Measurements from ENCODE around the gene CA10. TPM values are rescaled to one million over a fixed set of nuclear protein-coding genes. Genes with fewer than 3 reads are reported as not detected.

The CA10 gene
- total RNA-seq, 1 donor from 2014 or later = 0.20 TPM

DNA sequence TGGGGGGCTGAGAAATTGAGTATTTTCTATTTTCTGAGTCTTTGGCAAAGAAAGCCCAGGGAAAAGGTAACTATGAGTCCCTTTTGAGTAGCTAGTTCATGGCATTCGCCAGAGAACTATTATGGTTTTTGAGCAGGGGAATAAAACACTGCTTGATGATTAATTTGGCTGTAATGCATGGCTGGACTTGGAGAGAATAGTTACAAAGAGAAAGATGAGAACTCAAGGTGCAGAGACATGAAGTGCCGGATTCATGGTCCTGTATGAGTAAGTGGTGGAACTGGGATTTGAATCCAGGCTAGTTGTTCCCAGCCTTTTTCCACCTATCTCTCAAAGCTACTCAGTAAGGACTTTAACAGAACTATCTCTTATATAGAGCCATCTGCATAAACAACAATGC, 266.6 kb downstream of the CA10 start:
- no peak for DNase-seq (ENCODE audit: low spot score in 2 of 2, unreplicated experiment in 2 of 2)
- Mint-ChIP-seq H3K27ac (no peak overlapping the region), H3K27me3 (ENCODE audit: low read depth) (peaks cover 3% of the 10 kb centered on the region), H3K4me3 (no peak overlapping the region), H3K9me3 (peaks cover 1% of the 10 kb centered on the region), H3K4me1 (no peaks in the 10 kb centered on the region), H3K36me3 (no peaks in the 10 kb centered on the region)
- TF ChIP-seq, protein P1, sequence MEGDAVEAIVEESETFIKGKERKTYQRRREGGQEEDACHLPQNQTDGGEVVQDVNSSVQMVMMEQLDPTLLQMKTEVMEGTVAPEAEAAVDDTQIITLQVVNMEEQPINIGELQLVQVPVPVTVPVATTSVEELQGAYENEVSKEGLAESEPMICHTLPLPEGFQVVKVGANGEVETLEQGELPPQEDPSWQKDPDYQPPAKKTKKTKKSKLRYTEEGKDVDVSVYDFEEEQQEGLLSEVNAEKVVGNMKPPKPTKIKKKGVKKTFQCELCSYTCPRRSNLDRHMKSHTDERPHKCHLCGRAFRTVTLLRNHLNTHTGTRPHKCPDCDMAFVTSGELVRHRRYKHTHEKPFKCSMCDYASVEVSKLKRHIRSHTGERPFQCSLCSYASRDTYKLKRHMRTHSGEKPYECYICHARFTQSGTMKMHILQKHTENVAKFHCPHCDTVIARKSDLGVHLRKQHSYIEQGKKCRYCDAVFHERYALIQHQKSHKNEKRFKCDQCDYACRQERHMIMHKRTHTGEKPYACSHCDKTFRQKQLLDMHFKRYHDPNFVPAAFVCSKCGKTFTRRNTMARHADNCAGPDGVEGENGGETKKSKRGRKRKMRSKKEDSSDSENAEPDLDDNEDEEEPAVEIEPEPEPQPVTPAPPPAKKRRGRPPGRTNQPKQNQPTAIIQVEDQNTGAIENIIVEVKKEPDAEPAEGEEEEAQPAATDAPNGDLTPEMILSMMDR (IDR thresholded peaks at IDR 0.05; ENCODE audit: unreplicated experiment) = no peak

DNA sequence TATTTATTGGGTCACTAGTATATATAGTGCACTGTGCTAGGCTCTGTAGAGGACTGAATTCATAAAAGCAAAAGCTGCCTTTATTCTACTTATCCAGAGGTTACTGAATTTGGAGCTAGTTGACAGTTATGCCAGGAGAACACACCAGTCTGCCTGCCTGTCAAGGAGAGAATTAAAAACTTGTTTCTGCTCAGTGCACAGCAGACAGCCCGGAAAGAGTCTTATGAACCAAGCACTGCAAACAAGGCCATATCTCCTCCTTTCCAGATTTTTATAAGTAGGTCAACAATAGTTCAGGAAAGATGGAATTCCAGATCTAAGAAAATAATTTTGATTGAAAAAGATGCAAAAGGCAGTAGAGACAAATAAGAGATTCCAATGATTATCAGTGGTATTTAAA, 267.8 kb downstream of the CA10 start:
- Mint-ChIP-seq H3K9me3 (no peaks in the 10 kb centered on the region), H3K27ac (no peak overlapping the region)
- TF ChIP-seq, protein P1 (IDR thresholded peaks at IDR 0.05; ENCODE audit: unreplicated experiment) = no peak

DNA sequence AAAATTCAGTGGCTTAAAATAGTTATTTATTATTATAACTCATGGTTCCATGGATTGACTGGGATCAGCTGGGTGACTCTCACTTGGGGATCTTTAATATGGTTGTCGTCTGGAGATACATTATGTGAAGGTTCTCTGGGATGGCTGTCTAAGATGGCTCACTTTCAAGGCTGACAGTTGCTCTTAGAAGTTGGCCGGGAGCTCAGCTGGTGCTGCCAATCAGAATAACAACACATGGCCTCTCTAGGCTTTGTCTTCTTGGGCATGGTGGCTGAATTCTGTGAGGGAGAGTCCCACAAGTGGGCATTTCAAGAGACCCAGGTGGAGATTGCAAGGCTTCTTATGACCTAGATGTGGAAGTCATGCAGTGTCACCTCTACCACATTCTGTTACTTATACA, 269.7 kb downstream of the CA10 start:
- Mint-ChIP-seq H3K4me1 (no peaks in the 10 kb centered on the region), H3K4me3 (no peak overlapping the region), H3K27me3 (ENCODE audit: low read depth) (peaks cover 10% of the 10 kb centered on the region), H3K36me3 (no peaks in the 10 kb centered on the region), H3K9me3 (no peaks in the 10 kb centered on the region), H3K27ac (no peak overlapping the region)
- DNase-seq (ENCODE audit: low spot score in 2 of 2, unreplicated experiment in 2 of 2) = no peak
- TF ChIP-seq, protein P1 (IDR thresholded peaks at IDR 0.05; ENCODE audit: unreplicated experiment) = no peak

More for the DNA sequence above, 267.8 kb downstream of the CA10 start:
- Mint-ChIP-seq H3K4me1 (no peaks in the 10 kb centered on the region), H3K36me3 (no peaks in the 10 kb centered on the region), H3K27me3 (ENCODE audit: low read depth) (peaks cover 3% of the 10 kb centered on the region), H3K4me3 (no peak overlapping the region)
- no peak for DNase-seq (ENCODE audit: low spot score in 2 of 2, unreplicated experiment in 2 of 2)

DNA sequence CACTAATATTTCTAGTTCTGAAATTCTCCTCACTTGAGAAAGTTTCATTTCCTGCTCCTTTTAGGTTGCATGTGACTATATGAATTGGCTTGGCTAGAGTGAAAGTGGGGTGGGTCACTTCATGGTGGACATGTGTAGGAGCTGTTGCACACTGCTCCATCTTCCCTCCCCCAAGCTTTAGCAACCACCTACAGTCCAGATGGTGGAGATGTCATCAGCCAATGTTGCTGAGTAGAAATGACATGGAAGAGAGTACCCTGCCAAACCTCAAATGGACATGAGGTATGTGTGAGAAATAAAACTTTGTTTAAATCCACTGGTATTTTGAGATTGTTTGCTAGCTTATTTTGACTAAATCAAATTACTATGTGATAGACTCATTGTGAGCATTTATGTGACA, 281.5 kb downstream of the CA10 start:
- Mint-ChIP-seq H3K4me1 (no peaks in the 10 kb centered on the region), H3K27ac (no peak overlapping the region), H3K9me3 (no peaks in the 10 kb centered on the region), H3K4me3 (no peak overlapping the region), H3K36me3 (no peaks in the 10 kb centered on the region), H3K27me3 (ENCODE audit: low read depth) (peaks cover 1% of the 10 kb centered on the region)
- no peak for DNase-seq (ENCODE audit: low spot score in 2 of 2, unreplicated experiment in 2 of 2)
- TF ChIP-seq, protein P1 (IDR thresholded peaks at IDR 0.05; ENCODE audit: unreplicated experiment) = no peak

DNA sequence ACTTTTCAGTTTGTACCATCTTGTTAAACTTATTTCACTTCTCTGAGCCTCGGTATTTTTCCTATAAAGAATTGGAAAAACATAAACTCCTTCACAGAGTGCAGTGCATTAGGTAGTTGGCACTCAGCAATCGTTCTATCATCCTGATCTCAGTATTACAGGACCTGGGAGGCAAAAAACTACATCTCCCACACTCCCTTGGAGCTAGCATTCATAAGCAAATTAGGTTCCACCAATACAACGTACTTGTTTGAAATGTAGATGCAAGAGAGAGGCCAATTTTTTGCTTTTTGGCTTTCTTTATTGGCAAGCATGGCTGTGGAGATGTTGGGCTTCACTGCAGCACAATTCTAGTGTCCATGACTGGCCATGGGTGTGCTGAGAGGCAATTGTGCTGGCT, 285.2 kb downstream of the CA10 start:
- no peak overlapping the region for H3K27ac Mint-ChIP-seq
- TF ChIP-seq, protein P1 (IDR thresholded peaks at IDR 0.05; ENCODE audit: unreplicated experiment) = no peak
- peaks cover 4% of the 10 kb centered on the region for H3K27me3 Mint-ChIP-seq (ENCODE audit: low read depth)
- H3K9me3 Mint-ChIP-seq = no peaks in the 10 kb centered on the region
- H3K4me3 Mint-ChIP-seq = no peak overlapping the region
- no peaks in the 10 kb centered on the region for H3K36me3 Mint-ChIP-seq
- DNase-seq (ENCODE audit: low spot score in 2 of 2, unreplicated experiment in 2 of 2) = no peak
- H3K4me1 Mint-ChIP-seq = no peaks in the 10 kb centered on the region

DNA sequence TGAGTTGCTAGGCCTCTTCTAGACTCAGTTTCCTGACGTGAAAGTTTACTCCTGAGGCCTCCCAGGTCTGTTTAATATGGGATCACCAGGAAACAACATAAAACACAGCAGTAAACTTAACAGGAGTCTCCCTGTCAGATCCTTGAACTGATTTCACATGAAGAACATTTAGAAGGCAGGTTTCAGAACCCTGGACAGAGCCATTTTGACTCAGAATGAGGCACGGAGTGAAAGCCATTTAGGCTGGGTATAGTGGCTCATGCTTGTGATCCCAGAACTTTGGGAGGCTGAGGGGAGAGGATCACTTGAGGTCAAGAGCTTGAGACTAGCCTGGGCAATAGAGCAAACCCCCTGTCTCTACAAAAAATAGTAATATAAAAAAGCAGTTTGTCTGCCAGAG, 289.1 kb downstream of the CA10 start:
- TF ChIP-seq, protein P1 (IDR thresholded peaks at IDR 0.05; ENCODE audit: unreplicated experiment) = no peak
- Mint-ChIP-seq H3K9me3 (no peaks in the 10 kb centered on the region), H3K36me3 (no peaks in the 10 kb centered on the region), H3K4me3 (no peak overlapping the region), H3K27me3 (ENCODE audit: low read depth) (peaks cover 9% of the 10 kb centered on the region), H3K4me1 (no peaks in the 10 kb centered on the region), H3K27ac (no peak overlapping the region)
- DNase-seq (ENCODE audit: low spot score in 2 of 2, unreplicated experiment in 2 of 2) = peak in 1 of 2 experiments; percentile 42

All from mesothelial cell of epicardium (in vitro differentiated cells).